Measurements from ENCODE around the gene WBP2NL.

Gene WBP2NL

DNA sequence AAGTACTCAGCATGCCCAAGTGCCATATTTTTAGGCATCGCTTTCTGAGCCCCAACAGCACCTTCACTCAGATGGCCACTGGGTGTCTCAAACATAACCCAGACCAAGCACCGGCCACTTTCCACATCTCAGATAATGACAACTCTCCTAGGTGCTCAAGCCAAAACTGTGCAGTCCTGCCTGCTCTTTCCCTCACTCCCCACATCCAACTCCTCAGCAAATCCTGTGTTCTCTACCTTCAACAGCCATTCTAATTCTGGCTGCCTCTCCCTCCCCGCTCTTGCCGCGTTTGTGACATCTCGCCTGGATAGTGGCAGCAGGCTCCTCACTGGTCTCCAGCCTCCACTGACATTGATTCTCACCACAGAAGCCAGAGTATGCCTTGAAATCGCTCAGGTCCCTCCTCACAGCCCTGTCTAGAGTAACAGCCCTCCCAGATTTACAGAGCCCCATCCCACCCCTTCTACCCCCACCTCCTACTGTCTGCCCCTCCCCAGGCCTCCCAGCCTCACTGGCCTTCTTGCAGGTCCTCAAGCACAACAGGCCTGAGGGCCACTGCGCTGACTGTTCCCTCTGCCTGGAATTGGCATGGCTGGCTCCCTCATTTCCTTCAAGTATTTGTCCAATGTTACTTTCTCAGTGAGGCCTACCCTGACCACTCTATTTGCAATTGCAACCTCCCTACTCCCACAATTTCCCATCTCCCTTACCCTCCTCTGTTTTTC, 74.2 kb downstream of the WBP2NL start:
- Histone ChIP-seq H3K27me3 (ENCODE audit: insufficient read depth, low read depth, severe bottlenecking) (no peaks in the 10 kb centered on the region), H3K27ac (no peak overlapping the region), H3K4me3 (ENCODE audit: low read depth, low read length) (no peak overlapping the region), H3K36me3 (peaks cover 3% of the 10 kb centered on the region; the same call in 1 of the 2 replicates), H3K9me3 (ENCODE audit: severe bottlenecking) (no peaks in the 10 kb centered on the region)
- TF ChIP-seq, protein P1, sequence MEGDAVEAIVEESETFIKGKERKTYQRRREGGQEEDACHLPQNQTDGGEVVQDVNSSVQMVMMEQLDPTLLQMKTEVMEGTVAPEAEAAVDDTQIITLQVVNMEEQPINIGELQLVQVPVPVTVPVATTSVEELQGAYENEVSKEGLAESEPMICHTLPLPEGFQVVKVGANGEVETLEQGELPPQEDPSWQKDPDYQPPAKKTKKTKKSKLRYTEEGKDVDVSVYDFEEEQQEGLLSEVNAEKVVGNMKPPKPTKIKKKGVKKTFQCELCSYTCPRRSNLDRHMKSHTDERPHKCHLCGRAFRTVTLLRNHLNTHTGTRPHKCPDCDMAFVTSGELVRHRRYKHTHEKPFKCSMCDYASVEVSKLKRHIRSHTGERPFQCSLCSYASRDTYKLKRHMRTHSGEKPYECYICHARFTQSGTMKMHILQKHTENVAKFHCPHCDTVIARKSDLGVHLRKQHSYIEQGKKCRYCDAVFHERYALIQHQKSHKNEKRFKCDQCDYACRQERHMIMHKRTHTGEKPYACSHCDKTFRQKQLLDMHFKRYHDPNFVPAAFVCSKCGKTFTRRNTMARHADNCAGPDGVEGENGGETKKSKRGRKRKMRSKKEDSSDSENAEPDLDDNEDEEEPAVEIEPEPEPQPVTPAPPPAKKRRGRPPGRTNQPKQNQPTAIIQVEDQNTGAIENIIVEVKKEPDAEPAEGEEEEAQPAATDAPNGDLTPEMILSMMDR (IDR thresholded peaks at IDR 0.05; ENCODE audit: low read depth, low read length), result 0 out of 2 replicates have a peak, but pooled peaks have one; percentile 22
- DNase-seq, result no peak

DNA sequence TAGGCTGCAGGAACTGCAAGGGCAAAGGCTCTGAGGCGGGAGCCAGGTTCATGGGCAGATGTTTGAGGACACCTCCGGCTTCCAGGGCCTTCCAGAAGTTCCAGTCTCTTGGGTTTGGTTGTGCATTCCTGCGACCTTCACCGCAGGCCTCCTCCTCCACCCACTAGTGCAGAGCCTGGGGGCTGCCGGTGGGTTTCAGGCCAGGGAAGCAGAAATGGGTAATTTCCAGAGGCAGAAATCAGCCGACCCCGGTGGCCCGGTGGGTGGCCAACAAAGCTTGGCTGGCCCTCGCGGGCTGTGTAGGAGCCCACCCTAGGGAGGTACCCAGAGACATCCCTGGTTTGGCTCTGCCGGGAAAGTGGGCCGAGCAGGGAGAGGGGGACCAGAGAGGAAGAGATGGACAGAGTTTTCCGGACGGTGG, 75.0 kb downstream of the WBP2NL start:
- no peak overlapping the region for H3K4me3 ChIP-seq (ENCODE audit: low read depth, low read length)
- H3K27ac ChIP-seq, result no peak overlapping the region

DNA sequence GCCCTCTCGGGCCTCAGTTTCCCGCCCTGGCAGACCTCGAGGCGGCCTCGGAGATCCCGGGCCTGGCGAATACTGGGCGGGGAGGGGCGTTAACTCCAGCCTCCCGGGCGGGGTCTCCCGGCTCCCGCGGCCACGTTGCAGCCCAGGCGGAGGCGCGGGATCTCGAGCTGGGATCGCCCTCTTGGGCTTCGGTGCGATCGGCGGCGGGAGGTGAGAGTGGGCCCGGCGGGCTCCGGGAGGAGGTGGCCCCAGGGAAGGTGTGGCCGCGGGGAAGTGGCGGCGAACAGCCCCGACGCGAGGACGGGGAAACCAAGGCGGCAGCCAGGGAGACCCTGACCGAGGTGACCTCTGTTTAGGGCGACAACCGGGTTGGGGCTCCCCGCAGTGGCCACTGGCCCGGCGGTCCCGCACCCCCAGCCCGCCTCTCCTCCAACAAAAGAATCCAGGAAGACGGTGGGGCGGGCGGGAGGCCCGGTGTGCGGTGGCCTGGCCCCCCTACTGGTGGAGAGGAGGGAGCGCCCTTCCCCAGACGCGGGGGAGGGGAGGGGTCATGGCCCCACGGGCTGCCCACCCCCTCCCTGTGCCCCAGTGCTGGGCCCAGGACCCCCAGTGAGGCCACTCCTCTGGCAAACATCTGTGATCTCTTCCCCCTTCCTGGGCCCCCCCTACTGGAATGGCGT, 75.7 kb downstream of the WBP2NL start, which contains the start of gene PHETA2:
Gene PHETA2 (plus strand): TSS at position 117 of the 680 bp plus-strand sequence. CDS start 3,046 bp downstream, outside the sequence.
- H3K4me3 ChIP-seq (ENCODE audit: low read depth, low read length), result no peak within 1 kb of the TSS
- H3K36me3 ChIP-seq, result no peaks in the 10 kb centered on the region
- H3K27me3 ChIP-seq (ENCODE audit: insufficient read depth, low read depth, severe bottlenecking), result no peaks in the 10 kb centered on the region
- no peak within 1 kb of the TSS for H3K27ac ChIP-seq
- no peak for DNase-seq
- H3K9me3 ChIP-seq (ENCODE audit: severe bottlenecking), result no peaks in the 10 kb centered on the region
- TF ChIP-seq, protein P1 (IDR thresholded peaks at IDR 0.05; ENCODE audit: low read depth, low read length), result no peak

More for the DNA sequence above, 75.0 kb downstream of the WBP2NL start:
- H3K9me3 ChIP-seq (ENCODE audit: severe bottlenecking), result no peaks in the 10 kb centered on the region
- TF ChIP-seq, protein P1 (IDR thresholded peaks at IDR 0.05; ENCODE audit: low read depth, low read length), result no peak
- no peak for DNase-seq
- H3K36me3 ChIP-seq, result no peaks in the 10 kb centered on the region
- no peaks in the 10 kb centered on the region for H3K27me3 ChIP-seq (ENCODE audit: insufficient read depth, low read depth, severe bottlenecking)

DNA sequence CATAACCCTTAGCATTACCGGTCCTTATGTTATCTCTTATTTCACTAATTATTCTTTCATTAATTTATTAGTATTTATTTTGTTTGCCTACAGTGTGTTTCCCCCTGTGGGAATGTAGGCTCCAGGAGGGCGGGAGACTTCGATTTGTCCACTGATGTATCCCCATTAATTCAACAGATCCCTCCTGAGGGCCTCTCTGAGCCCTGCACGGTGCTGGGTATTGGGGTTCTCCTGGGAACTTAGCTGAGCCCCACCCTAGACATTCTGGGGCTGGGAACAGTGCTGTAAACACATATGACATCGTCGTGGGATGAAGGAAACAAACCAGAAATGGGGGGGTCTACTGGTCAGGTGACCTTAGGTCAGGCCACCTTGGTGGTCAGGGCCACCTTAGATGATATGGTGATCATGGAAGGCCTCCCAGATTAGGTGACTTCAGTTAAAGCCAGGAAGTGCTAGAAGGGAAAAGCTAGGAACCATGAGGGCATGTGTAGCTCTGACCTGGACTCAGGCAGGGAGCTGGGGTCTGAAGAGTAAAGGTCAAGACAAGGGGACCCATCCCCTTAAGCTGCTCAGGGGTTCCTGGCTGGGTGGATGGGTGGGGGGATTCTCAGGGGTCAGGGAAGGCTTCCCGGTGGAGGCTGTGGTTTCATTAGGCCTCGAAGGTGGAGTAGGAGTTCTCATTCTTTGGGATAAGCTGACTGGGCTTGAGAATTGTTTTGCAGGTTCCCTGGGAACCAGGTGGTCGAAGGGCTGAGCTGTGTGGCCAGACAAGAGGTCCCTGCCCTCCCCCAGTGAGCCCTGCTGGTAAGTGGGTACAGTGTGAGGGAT, 76.5 kb downstream of the WBP2NL start:
- Histone ChIP-seq H3K36me3 (no peaks in the 10 kb centered on the region), H3K9me3 (ENCODE audit: severe bottlenecking) (no peaks in the 10 kb centered on the region), H3K4me3 (ENCODE audit: low read depth, low read length) (no peak overlapping the region), H3K27me3 (ENCODE audit: insufficient read depth, low read depth, severe bottlenecking) (no peaks in the 10 kb centered on the region), H3K27ac (no peak overlapping the region)
- TF ChIP-seq, protein P1 (IDR thresholded peaks at IDR 0.05; ENCODE audit: low read depth, low read length), result no peak
- no peak for DNase-seq

DNA sequence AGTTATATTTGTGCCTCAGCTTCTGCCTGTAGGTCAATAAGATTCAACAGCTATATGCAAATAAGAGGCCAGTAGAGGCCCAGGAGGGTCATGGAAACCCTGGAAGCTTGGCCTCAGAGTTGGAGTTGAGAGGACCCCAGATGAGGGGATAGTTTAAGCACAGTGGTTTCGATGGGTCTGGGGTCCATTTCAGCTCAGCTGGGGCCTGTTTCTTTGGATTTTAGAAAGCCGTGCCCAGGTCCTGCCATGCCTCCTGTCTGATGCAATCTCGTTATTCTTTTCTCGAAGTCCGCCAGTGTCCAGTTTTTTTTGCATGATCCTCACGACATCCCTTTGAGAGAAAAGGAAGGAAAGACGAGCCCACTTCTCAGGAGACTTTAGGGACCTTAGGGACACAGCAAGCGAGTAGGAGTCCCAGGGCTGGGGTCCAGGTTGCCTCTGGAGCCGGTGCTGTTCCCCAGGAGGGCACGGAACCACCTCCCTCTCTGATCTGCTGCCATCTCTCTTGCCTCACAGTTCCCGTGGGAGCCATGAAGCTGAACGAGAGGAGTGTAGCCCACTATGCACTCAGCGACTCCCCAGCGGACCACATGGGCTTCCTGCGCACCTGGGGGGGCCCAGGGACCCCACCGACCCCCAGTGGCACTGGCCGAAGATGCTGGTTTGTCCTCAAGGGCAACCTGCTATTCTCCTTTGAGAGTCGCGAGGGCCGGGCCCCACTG, 78.3 kb downstream of the WBP2NL start:
- Histone ChIP-seq H3K27me3 (ENCODE audit: insufficient read depth, low read depth, severe bottlenecking) (no peaks in the 10 kb centered on the region), H3K4me3 (ENCODE audit: low read depth, low read length) (no peak overlapping the region), H3K36me3 (peaks cover 8% of the 10 kb centered on the region), H3K27ac (no peak overlapping the region), H3K9me3 (ENCODE audit: severe bottlenecking) (no peaks in the 10 kb centered on the region)
- TF ChIP-seq, protein P1 (IDR thresholded peaks at IDR 0.05; ENCODE audit: low read depth, low read length), result no peak
- DNase-seq, result no peak
